ENCODE measurements around the gene ZNF141. TPM values are rescaled to one million over a fixed set of nuclear protein-coding genes. Genes with fewer than 3 reads are reported as not detected.

The ZNF141 gene
- total and polyA plus RNA-seq, 2 experiments from 2014 or later: 18.5 to 58.1 TPM

- Mint-ChIP-seq H3K9me3 (peaks cover 46% of the 10 kb centered on the region), H3K4me3 (no peak overlapping the region), H3K36me3 (ENCODE audit: low read depth) (peaks cover 34% of the 10 kb centered on the region), H3K27me3 (ENCODE audit: insufficient read depth, low read depth, poor library complexity) (peaks cover 5% of the 10 kb centered on the region), H3K4me1 (no peaks in the 10 kb centered on the region), H3K27ac (no peak overlapping the region)
- H3K36me3 ChIP-seq (ENCODE audit: insufficient read depth): no peaks in the 10 kb centered on the region
- TF ChIP-seq STAT1 (IDR thresholded peaks at IDR 0.05; ENCODE audit: unreplicated experiment) (no peak), CTCF (conservative IDR thresholded peaks at IDR 0.05; ENCODE audit: low read depth in 2 of 2) (no peak), EZH2phosphoT487 (IDR thresholded peaks at IDR 0.05; ENCODE audit: unreplicated experiment) (no peak), EZH2 (IDR thresholded peaks at IDR 0.05; ENCODE audit: low read depth, unreplicated experiment) (no peak), ZNF331 (CRISPR knock-in tag; IDR thresholded peaks at IDR 0.05; ENCODE audit: low read depth) (no peak), NANOG (IDR thresholded peaks at IDR 0.05; ENCODE audit: borderline replicate concordance) (no peak), POLR2AphosphoS5 (IDR thresholded peaks at IDR 0.05; ENCODE audit: low read depth) (no peak), JUNB (IDR thresholded peaks at IDR 0.05; ENCODE audit: unreplicated experiment) (no peak), ZNF462 (CRISPR knock-in tag; IDR thresholded peaks at IDR 0.05) (no peak), ETS1 (IDR thresholded peaks at IDR 0.05) (no peak), ZNF114 (CRISPR knock-in tag; IDR thresholded peaks at IDR 0.05) (no peak), CREB1 (CRISPR knock-in tag; IDR thresholded peaks at IDR 0.05; ENCODE audit: low read depth) (no peak)
- TF ChIP-seq, protein P1, sequence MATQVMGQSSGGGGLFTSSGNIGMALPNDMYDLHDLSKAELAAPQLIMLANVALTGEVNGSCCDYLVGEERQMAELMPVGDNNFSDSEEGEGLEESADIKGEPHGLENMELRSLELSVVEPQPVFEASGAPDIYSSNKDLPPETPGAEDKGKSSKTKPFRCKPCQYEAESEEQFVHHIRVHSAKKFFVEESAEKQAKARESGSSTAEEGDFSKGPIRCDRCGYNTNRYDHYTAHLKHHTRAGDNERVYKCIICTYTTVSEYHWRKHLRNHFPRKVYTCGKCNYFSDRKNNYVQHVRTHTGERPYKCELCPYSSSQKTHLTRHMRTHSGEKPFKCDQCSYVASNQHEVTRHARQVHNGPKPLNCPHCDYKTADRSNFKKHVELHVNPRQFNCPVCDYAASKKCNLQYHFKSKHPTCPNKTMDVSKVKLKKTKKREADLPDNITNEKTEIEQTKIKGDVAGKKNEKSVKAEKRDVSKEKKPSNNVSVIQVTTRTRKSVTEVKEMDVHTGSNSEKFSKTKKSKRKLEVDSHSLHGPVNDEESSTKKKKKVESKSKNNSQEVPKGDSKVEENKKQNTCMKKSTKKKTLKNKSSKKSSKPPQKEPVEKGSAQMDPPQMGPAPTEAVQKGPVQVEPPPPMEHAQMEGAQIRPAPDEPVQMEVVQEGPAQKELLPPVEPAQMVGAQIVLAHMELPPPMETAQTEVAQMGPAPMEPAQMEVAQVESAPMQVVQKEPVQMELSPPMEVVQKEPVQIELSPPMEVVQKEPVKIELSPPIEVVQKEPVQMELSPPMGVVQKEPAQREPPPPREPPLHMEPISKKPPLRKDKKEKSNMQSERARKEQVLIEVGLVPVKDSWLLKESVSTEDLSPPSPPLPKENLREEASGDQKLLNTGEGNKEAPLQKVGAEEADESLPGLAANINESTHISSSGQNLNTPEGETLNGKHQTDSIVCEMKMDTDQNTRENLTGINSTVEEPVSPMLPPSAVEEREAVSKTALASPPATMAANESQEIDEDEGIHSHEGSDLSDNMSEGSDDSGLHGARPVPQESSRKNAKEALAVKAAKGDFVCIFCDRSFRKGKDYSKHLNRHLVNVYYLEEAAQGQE (IDR thresholded peaks at IDR 0.05; ENCODE audit: unreplicated experiment): no peak
- no peaks in the 10 kb centered on the region for H3F3A ChIP-seq (replicated peaks; ENCODE audit: low read depth)
- H3K4me2 ChIP-seq: no peak overlapping the region
- H3K79me2 ChIP-seq (replicated peaks; ENCODE audit: insufficient read depth): peaks cover 64% of the 10 kb centered on the region
- H3K9me2 ChIP-seq (ENCODE audit: insufficient read depth): no peaks in the 10 kb centered on the region
- no peaks in the 10 kb centered on the region for H4K20me1 ChIP-seq (replicated peaks; ENCODE audit: insufficient read depth)
- H3K27ac ChIP-seq (ENCODE audit: low read depth): no peak overlapping the region
- no peaks in the 10 kb centered on the region for H3K27me3 ChIP-seq (ENCODE audit: insufficient read depth)
- ATAC-seq: no peak
- H2AFZ ChIP-seq: no peak overlapping the region
- DNase-seq (ENCODE audit: low spot score): no peak
- H3K4me3 ChIP-seq: no peak overlapping the region
- H3K4me1 ChIP-seq (ENCODE audit: insufficient read depth): no peaks in the 10 kb centered on the region
Measured at GRCh38 chr4:404006-404405, 66.4 kb downstream of the ZNF141 start.

All from GM23338 (cell line).